ENCODE data around the gene ZNF200.

Gene ZNF200

GRCh38 chr16:3241761-3242160 lies 6.8 kb upstream of the ZNF200 start:
- TF ChIP-seq, protein P1, sequence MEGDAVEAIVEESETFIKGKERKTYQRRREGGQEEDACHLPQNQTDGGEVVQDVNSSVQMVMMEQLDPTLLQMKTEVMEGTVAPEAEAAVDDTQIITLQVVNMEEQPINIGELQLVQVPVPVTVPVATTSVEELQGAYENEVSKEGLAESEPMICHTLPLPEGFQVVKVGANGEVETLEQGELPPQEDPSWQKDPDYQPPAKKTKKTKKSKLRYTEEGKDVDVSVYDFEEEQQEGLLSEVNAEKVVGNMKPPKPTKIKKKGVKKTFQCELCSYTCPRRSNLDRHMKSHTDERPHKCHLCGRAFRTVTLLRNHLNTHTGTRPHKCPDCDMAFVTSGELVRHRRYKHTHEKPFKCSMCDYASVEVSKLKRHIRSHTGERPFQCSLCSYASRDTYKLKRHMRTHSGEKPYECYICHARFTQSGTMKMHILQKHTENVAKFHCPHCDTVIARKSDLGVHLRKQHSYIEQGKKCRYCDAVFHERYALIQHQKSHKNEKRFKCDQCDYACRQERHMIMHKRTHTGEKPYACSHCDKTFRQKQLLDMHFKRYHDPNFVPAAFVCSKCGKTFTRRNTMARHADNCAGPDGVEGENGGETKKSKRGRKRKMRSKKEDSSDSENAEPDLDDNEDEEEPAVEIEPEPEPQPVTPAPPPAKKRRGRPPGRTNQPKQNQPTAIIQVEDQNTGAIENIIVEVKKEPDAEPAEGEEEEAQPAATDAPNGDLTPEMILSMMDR (IDR thresholded peaks at IDR 0.05; ENCODE audit: low read depth, low read length, missing control alignments): no peak
- no peak overlapping the region for H3K4me3 ChIP-seq (ENCODE audit: low read depth, low read length)
- no peak for DNase-seq (ENCODE audit: low read depth)

DNA sequence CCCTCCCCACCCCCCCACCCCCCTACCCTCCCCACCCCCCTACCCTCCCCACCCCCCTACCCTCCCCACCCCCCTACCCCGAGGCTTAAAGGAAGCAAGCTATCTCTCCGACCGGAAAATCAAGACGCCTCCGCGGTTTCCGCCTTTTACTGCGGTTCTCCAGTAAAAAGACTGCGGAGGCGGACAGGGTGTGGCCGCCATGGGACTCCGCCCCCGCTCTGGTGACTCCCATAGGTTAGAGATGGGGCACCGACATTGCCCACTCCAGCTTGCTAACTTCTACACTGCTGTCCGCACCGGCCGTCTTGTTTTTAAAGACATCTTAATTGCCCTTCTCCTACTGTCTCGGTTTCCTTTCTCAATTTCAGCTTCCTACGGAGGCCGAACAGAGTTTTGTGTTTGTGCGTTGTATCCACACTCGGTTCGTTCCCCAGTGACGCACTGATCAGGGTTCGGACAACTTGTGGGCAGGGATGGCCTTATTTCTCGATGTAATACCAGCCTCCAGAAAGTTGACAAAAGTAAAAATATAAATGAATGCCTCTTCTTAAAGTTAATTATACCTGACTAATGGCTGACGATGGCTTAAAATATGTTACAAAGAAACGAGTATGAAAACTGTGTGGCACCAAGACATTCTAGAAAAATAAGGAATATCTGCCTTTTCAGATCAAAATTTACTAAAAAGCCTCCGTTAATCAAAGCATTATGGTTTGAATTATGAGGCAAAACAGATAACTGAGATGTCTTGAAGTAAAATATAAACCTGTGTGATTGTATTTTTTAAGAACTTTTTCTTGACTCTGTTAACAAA lies 1.1 kb upstream of the ZNF200 start:
- H3K4me3 ChIP-seq (ENCODE audit: low read depth, low read length): no peak overlapping the region
- TF ChIP-seq, protein P1 (IDR thresholded peaks at IDR 0.05; ENCODE audit: low read depth, low read length, missing control alignments): no peak
- DNase-seq (ENCODE audit: low read depth): no peak

DNA sequence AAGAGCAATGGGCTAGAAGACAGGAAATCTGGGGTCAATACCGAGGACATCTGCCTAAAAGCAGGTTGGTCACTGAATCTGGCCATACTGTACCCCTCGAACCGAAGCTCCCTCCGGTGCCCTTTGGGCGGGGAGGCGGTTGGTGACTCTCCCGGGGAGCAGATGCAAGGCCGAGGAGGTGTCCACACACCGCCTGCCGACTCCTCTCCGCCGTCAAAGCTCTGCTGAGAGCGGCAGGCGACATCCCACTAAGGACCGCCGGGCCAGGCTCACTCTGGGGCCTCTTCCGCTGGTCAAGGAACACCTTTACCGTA lies 458 bp downstream of the ZNF200 start:
- H3K4me3 ChIP-seq (ENCODE audit: low read depth, low read length): peak overlapping the region; percentile 63
- TF ChIP-seq, protein P1 (IDR thresholded peaks at IDR 0.05; ENCODE audit: low read depth, low read length, missing control alignments): no peak
- DNase-seq (ENCODE audit: low read depth): no peak

GRCh38 chr16:3223913-3224515 lies 10.9 kb downstream of the ZNF200 start:
- TF ChIP-seq, protein P1 (IDR thresholded peaks at IDR 0.05; ENCODE audit: low read depth, low read length, missing control alignments): no peak
- no peak for DNase-seq (ENCODE audit: low read depth)
- no peak overlapping the region for H3K4me3 ChIP-seq (ENCODE audit: low read depth, low read length)

- H3K4me3 ChIP-seq (ENCODE audit: low read depth, low read length): no peak overlapping the region
- TF ChIP-seq, protein P1 (IDR thresholded peaks at IDR 0.05; ENCODE audit: low read depth, low read length, missing control alignments): no peak
- DNase-seq (ENCODE audit: low read depth): no peak
Measured at GRCh38 chr16:3220839-3221238, 14.1 kb downstream of the ZNF200 start.

DNA sequence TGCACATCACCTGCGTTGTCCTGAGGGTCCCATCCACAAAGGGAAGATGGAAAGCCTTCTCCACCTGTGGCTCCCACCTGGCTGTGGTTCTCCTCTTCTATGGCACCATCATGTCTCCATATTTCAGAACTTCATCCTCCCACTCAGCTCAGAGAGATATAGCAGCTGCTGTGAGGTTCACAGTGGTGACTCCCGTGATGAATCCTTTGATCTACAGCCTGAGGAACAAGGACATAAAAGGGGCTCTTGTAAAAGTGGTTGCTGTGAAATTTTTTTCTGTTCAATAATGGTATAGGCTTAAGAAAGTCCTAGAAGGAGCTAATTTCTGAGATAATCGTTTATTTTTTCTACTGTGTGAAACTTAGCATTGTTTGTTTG lies 18.7 kb downstream of the ZNF200 start:
- TF ChIP-seq, protein P1 (IDR thresholded peaks at IDR 0.05; ENCODE audit: low read depth, low read length, missing control alignments): no peak
- DNase-seq (ENCODE audit: low read depth): no peak
- no peak overlapping the region for H3K4me3 ChIP-seq (ENCODE audit: low read depth, low read length)
